Large intestine (tissue), 3 donors: ENCODE data around the gene GP1BB. TPM values are rescaled to one million over a fixed set of nuclear protein-coding genes. Genes with fewer than 3 reads are reported as not detected.
"Not testable (repeated sequence)": the region's sequence is repeated elsewhere in the genome, so short reads cannot be mapped to it uniquely, and the experiment has no call there.

Experiments used
- DNase-seq, 2 donors: peaks; one replicate each; pipeline versions ENCODE4 v3.0.0 to v3.0.0-alpha.2; 2013
- H3K27ac ChIP-seq: one replicate; pipeline ENCODE4 v1.5.1; 2013; ENCODE audit warnings: low read length
- H3K27me3 ChIP-seq: 2 replicates; pipeline ENCODE4 v1.6.1; 2013; ENCODE audit warnings: low read length; ENCODE audit not compliant: control insufficient read depth, insufficient read depth
- H3K36me3 ChIP-seq: 2 replicates; pipeline ENCODE4 v1.6.1; 2013; ENCODE audit warnings: low read length; ENCODE audit not compliant: control insufficient read depth, insufficient read depth
- H3K4me1 ChIP-seq: one replicate; pipeline ENCODE4 v1.6.1; 2013; ENCODE audit warnings: low read length; ENCODE audit not compliant: control insufficient read depth, insufficient read depth
- H3K4me3 ChIP-seq: one replicate; pipeline ENCODE4 v1.5.1; 2013; ENCODE audit warnings: low read length
- H3K9me3 ChIP-seq: one replicate; pipeline ENCODE4 v1.6.1; 2013; ENCODE audit warnings: mild to moderate bottlenecking, low read depth, low read length, moderate library complexity; ENCODE audit not compliant: control insufficient read depth
- WGBS: methylation state at CpG from one replicate; pipeline ENCODE4 v1.1.5; 2013; ENCODE audit warnings: low lambda C conversion rate; ENCODE audit not compliant: insufficient coverage; 5-methylcytosine and 5-hydroxymethylcytosine counted together
- polyA plus RNA-seq: library from polyadenylated mRNA; unstranded; fragments of 120-200 nt; gene quantifications from one replicate; pipeline ENCODE4 v1.2.1, GENCODE V29; 2013

The GP1BB gene
- polyA plus RNA-seq, 1 donor, result 4.4 TPM

DNA sequence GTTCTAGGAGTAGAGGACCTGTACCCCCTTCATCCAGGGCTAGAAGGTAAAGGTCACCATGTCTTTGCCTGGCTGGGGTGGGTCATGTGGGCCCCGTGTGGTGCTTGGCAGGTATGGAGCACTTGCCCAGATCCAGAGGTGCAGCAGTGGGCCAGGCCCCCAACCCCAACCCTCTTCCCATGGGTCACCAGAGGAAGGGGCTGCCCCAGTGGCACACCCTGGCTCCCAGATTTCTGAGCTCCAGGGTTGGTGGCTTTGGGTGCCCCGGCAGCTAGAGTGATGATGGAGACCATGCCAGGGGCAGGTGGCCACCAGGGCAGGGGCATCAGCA lies 2.4 kb upstream of the GP1BB start:
- Histone ChIP-seq H3K36me3 (peaks cover 3% of the 10 kb centered on the region), H3K9me3 (peaks cover 4% of the 10 kb centered on the region), H3K27ac (no peak overlapping the region), H3K4me1 (peaks cover 17% of the 10 kb centered on the region), H3K4me3 (no peak overlapping the region), H3K27me3 (peaks cover 74% of the 10 kb centered on the region)
- WGBS, result no CpG with 5 or more reads among the region's 2 CpGs
- no peak for DNase-seq

DNA sequence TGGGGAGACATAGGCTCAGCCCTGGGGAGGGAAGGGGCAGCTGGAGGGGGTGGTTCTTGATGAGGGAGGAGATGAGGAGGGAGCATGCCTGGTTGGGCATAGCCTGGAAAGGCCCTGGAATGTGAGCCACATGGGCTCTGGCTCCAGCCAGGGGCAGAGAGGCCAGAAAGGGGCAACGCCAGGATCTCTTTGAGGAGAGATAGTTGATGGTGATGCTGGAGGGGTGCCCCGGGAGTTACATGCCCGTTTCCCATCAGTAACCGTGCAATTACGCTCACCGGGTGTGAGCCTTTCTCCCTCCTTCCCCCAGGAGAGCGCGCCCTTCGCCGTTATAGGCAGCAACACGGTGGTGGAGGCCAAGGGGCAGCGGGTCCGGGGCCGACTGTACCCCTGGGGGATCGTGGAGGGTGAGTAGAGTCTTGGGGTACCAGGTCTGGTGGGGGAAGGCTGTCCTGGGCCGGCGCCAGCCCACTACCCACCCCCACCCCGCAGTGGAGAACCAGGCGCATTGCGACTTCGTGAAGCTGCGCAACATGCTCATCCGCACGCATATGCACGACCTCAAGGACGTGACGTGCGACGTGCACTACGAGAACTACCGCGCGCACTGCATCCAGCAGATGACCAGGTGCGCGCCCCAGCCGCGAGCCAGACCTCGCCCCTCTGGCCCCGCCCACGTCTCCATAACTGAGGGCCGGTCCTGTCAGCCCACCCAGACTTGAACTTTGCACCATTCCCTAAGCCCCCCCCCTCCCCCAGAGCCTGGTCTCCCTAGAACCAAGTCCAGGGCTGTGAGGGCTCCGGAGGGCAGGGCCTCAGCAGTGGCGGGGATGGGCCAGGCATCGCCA lies 1.8 kb upstream of the GP1BB start:
- Histone ChIP-seq H3K27me3 (peaks cover 72% of the 10 kb centered on the region), H3K27ac (no peak overlapping the region), H3K4me3 (no peak overlapping the region), H3K4me1 (peaks cover 17% of the 10 kb centered on the region), H3K36me3 (peaks cover 3% of the 10 kb centered on the region), H3K9me3 (peaks cover 4% of the 10 kb centered on the region)
- WGBS, result no CpG with 5 or more reads among the region's 44 CpGs
- no peak for DNase-seq

DNA sequence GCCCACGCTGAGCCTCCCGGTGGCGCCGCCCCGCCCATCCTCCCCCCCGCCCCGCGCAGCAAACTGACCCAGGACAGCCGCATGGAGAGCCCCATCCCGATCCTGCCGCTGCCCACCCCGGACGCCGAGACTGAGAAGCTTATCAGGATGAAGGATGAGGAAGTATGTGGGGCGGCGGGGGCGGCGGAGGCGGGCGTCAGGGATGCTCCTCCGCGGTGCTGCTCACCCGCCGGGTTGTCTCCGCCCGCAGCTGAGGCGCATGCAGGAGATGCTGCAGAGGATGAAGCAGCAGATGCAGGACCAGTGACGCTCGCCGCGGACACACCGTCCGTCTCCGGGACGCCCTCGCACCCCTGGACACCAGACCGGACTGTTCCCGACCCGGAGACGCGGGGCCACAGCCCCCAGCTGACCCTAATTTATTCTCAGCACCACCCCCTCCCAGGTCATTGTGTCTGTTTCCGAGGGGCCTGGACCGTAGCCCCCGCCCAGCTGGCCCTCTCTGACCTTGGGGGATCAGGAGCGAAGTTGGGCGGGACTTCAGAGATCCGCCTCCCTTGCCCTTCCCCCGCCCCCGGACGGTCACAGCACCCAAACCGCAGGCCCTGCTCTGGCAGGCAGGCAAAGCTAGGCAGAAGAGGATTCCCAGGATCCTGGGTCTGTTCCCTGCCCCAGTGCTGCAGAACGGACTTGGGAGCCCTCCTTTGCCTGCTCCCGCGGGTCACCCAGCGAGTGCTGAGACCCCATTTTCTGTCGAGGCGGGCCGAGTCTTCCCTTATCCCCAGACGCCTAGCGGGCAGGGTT lies 959 bp upstream of the GP1BB start:
- no CpG with 5 or more reads among the region's 60 CpGs for WGBS
- Histone ChIP-seq H3K36me3 (peaks cover 3% of the 10 kb centered on the region), H3K27ac (no peak overlapping the region), H3K27me3 (peaks cover 72% of the 10 kb centered on the region), H3K9me3 (peaks cover 4% of the 10 kb centered on the region), H3K4me3 (no peak overlapping the region), H3K4me1 (peaks cover 15% of the 10 kb centered on the region)
- DNase-seq, result no peak

DNA sequence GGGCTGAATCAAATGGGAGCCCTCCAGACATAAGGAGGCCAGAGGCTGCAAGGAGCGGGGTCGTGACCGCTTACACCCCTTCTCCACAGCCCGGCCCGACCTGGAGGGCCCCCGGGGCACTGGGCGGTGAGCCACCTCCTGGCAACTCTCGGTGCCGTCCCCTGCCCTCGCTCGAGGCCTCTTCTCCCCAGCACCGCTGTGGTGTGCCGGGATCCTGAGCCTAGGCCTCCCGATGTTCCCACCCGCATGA lies 432 bp upstream of the GP1BB start:
- no CpG with 5 or more reads among the region's 15 CpGs for WGBS
- peaks cover 11% of the 10 kb centered on the region for H3K4me1 ChIP-seq
- peaks cover 3% of the 10 kb centered on the region for H3K36me3 ChIP-seq
- no peak overlapping the region for H3K4me3 ChIP-seq
- no peak for DNase-seq
- H3K9me3 ChIP-seq, result peaks cover 4% of the 10 kb centered on the region
- H3K27me3 ChIP-seq, result peaks cover 72% of the 10 kb centered on the region
- no peak overlapping the region for H3K27ac ChIP-seq

DNA sequence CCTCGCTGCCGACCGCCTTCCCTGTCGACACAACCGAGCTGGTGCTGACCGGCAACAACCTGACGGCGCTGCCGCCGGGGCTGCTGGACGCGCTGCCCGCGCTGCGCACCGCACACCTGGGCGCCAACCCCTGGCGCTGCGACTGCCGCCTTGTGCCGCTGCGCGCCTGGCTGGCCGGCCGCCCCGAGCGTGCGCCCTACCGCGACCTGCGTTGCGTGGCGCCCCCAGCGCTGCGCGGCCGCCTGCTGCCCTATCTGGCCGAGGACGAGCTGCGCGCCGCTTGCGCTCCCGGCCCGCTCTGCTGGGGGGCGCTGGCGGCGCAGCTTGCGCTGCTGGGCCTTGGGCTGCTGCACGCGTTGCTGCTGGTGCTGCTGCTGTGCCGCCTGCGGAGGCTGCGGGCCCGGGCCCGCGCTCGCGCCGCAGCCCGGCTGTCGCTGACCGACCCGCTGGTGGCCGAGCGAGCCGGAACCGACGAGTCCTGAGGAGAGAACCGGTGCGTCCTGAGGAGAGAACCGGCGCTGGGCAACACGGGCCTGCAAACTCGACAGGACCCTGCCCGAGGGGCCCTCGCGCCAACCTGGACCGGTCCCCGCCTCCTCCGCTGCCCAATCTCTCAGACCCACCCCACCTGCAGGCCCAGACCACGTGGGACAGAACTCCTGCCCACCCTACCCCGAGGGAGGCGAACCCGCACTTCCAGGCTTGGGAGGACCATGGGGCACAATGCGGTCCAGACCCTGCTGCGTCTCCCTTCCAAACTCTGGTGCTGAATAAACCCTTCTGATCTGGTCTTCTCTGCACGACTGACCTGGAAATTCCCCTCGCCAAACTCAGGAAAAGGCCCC lies 866 bp downstream of the GP1BB start:
- Histone ChIP-seq H3K27ac (no peak overlapping the region), H3K27me3 (peaks cover 70% of the 10 kb centered on the region), H3K9me3 (peaks cover 4% of the 10 kb centered on the region), H3K4me3 (no peak overlapping the region), H3K36me3 (peaks cover 3% of the 10 kb centered on the region), H3K4me1 (peaks cover 11% of the 10 kb centered on the region)
- no CpG with 5 or more reads among the region's 89 CpGs for WGBS
- DNase-seq, result peak in 1 of 2 donors; percentile 36

DNA sequence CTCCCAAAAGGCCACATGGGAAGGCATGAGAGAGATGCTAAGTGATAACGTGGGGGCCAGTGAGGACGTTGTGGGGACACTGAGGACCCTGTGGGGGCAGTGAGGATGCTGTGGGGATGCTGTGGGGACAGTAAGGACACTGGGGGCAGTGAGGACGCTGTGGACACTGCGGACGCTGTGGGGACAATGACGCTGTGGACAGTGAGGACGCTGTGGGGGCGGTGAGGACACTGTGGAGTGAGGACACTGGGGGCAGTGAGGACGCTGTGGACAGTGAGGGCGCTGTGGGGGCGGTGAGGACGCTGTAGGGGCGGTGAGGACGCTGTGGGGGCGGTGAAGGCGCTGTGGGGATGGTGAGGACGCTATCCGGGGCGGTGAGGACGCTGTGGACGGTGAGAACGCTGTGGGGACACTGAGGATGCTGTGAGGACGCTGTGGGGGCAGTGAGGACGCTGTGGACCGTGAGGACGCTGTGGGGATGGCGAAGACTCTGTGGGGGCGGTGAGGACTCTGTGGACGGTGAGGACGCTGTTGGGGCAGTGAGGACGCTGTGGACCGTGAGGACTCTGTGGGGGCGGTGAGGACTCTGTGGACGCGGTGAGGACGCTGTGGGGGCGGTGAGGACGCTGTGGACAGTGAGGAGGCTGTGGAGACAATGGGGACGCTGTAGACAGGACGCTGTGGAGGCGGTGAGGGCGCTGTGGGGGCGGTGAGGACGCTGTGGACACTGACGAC lies 1.8 kb downstream of the GP1BB start:
- peaks cover 3% of the 10 kb centered on the region for H3K36me3 ChIP-seq
- 100% methylated on average over 1 of the region's 45 CpGs for WGBS
- peaks cover 4% of the 10 kb centered on the region for H3K9me3 ChIP-seq
- H3K27me3 ChIP-seq, result peaks cover 61% of the 10 kb centered on the region
- DNase-seq, result no peak
- H3K4me1 ChIP-seq, result peaks cover 12% of the 10 kb centered on the region
- no peak overlapping the region for H3K27ac ChIP-seq
- no peak overlapping the region for H3K4me3 ChIP-seq

DNA sequence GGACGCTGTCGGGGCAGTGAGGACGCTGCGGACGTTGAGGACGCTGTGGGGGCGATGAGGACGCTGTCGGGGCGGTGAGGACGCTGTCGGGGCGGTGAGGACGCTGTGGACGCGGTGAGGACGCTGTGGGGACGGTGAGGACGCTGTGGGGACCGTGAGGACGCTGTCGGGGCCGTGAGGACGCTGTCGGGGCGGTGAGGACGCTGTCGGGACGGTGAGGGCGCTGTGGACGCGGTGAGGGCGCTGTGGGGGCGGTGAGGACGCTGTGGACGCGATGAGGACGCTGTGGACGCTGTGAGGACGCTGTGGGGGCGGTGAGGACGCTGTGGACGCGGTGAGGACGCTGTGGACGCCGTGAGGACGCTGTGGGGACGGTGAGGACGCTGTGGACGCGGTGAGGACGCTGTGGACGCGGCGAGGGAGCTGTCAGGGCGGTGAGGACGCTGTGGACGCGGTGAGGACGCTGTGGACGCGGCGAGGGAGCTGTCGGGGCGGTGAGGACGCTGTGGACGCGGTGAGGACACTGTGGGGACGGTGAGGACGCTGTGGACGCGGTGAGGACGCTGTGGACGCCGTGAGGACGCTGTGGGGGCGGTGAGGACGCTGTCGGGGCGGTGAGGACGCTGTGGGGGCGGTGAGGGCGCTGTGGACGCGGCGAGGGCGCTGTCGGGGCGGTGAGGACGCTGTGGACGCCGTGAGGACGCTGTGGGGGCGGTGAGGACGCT lies 2.9 kb downstream of the GP1BB start:
- Histone ChIP-seq H3K27me3 (peaks cover 54% of the 10 kb centered on the region), H3K4me1 (peaks cover 17% of the 10 kb centered on the region)
- not testable (repeated sequence) for H3K27ac ChIP-seq, DNase-seq, H3K36me3 ChIP-seq, H3K9me3 ChIP-seq, H3K4me3 ChIP-seq
- 84% methylated on average over 10 of the region's 96 CpGs for WGBS

DNA sequence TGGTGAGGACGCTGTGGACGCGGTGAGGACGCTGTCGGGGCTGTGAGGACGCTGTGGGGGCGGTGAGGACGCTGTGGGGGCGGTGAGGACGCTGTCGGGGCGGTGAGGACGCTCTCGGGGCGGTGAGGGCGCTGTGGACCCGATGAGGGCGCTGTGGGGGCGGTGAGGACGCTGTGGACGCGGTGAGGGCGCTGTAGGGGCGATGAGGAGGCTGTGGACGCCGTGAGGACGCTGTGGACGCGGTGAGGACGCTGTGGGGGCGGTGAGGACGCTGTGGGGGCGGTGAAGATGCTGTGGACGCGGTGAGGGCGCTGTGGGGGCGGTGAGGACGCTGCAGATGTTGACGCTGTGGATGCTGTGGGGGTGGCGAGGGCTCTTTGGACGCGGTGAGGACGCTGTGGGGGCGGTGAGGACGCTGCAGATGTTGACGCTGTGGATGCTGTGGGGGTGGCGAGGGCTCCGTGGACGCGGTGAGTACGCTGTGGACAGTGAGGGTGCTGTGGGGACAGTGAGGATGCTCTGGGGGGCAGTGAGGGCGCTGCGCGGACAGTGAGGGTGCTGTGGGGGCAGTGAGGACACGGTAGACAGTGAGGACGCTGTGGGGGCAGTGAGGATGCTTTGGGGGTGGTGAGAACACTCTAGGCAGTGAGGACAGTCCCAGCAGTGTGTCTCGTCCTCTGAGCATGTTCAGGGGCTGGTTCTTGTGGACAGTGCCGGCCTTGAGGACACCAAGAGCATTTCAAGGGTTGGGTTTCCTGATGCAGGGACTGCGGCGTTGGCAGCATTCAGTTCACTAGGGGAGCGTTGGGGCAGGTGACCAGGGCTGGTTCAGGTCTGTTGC lies 4.2 kb downstream of the GP1BB start:
- no peak for DNase-seq
- peaks cover 13% of the 10 kb centered on the region for H3K4me1 ChIP-seq
- H3K36me3 ChIP-seq, result no peaks in the 10 kb centered on the region
- peaks cover 42% of the 10 kb centered on the region for H3K27me3 ChIP-seq
- H3K9me3 ChIP-seq, result peaks cover 4% of the 10 kb centered on the region
- H3K4me3 ChIP-seq, result no peak overlapping the region
- WGBS, result no CpG with 5 or more reads among the region's 61 CpGs
- no peak overlapping the region for H3K27ac ChIP-seq

DNA sequence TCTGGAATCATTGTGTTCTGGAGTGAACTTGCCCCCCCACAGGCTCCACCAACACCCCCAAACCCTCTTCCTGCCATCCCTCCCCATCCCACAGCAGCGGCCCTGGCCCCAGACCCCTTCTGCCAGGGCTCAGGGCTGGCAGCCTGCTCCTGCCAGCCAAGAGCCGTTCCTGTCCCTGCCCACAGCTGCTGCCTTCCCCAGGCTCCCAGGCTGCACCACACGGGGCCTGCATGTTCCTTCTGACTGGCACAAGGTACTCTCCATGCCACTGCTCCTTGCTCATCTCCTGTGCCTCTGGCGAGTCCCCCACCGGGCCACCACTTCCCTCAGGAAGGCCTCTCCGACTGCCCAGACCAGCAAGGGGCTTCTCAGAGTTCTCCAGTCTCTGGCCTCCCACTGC lies 4.9 kb downstream of the GP1BB start:
- WGBS, result no CpG with 5 or more reads among the region's 6 CpGs
- H3K36me3 ChIP-seq, result no peaks in the 10 kb centered on the region
- H3K27ac ChIP-seq, result no peak overlapping the region
- H3K9me3 ChIP-seq, result no peaks in the 10 kb centered on the region
- H3K4me1 ChIP-seq, result peaks cover 7% of the 10 kb centered on the region
- no peak overlapping the region for H3K4me3 ChIP-seq
- H3K27me3 ChIP-seq, result peaks cover 35% of the 10 kb centered on the region
- no peak for DNase-seq
